Mucosa of descending colon (tissue), 3 donors: ENCODE results near the gene CRPPA. TPM values are rescaled to one million over a fixed set of nuclear protein-coding genes. Genes with fewer than 3 reads are reported as not detected.

Experiments
- ATAC-seq: fragments of 200-7000 bp; cut with Tn5 transposase; one replicate; pipeline ENCODE4 v1.9.1; 2020; ENCODE audit warnings: mild to moderate bottlenecking, moderate library complexity
- DNase-seq, 3 donors: peaks; one replicate each; pipeline ENCODE4 v3.0.0-alpha.2; 2020
- H3K36me3 ChIP-seq: fragments of 200-600 bp; one replicate; pipeline ENCODE4 v1.8.0; 2021; ENCODE audit warnings: low read depth, mild to moderate bottlenecking
- H3K4me1 ChIP-seq: fragments of 200-600 bp; one replicate; pipeline ENCODE4 v1.8.0; 2021; ENCODE audit warnings: low read depth, mild to moderate bottlenecking
- H3K4me3 ChIP-seq: fragments of 200-600 bp; one replicate; pipeline ENCODE4 v1.8.0; 2021; ENCODE audit warnings: mild to moderate bottlenecking
- H3K9me3 ChIP-seq: fragments of 200-600 bp; one replicate; pipeline ENCODE4 v1.8.0; 2021; ENCODE audit warnings: mild to moderate bottlenecking
- intact Hi-C, 2 donors: fragments of 100-400 bp; cut with DNase I in 1 of 2; cut with micrococcal nuclease in 1 of 2; formaldehyde crosslinking; loops; one replicate each; pipeline versions ENCODE4 v1.11.0 to v1.11.1; 2022; cut with DNase I, micrococcal nuclease
- total RNA-seq, 3 donors: library from RNA; stranded (reverse); fragmentation: NEBNext Ultra II Directional in 2 of 3; extraction: Animal tissue kit (Norgen Biotek cat#: 25700) in 2 of 3; gene quantifications; one replicate each; pipeline versions ENCODE4 v1.2.1 to v1.2.4, GENCODE V29; 2021 to 2023
- TF ChIP-seq, protein P1 (sequence below): fragments of 200-600 bp; IDR thresholded peaks from one replicate; pipeline ENCODE4 v1.8.0; 2022; ENCODE audit warnings: antibody characterized with exemption, mild to moderate bottlenecking
- donor health status: DM: no; HTN: no; CAD: no; lungs with moderate emphysema.
- donor health status: DM: no; HTN: no; CAD: no.
- donor health status: DM: no; HTN: yes; CAD: no.

The CRPPA gene
- total RNA-seq, 3 donors from 2014 or later: 2.8 to 7.2 (median 2.9) TPM

DNA sequence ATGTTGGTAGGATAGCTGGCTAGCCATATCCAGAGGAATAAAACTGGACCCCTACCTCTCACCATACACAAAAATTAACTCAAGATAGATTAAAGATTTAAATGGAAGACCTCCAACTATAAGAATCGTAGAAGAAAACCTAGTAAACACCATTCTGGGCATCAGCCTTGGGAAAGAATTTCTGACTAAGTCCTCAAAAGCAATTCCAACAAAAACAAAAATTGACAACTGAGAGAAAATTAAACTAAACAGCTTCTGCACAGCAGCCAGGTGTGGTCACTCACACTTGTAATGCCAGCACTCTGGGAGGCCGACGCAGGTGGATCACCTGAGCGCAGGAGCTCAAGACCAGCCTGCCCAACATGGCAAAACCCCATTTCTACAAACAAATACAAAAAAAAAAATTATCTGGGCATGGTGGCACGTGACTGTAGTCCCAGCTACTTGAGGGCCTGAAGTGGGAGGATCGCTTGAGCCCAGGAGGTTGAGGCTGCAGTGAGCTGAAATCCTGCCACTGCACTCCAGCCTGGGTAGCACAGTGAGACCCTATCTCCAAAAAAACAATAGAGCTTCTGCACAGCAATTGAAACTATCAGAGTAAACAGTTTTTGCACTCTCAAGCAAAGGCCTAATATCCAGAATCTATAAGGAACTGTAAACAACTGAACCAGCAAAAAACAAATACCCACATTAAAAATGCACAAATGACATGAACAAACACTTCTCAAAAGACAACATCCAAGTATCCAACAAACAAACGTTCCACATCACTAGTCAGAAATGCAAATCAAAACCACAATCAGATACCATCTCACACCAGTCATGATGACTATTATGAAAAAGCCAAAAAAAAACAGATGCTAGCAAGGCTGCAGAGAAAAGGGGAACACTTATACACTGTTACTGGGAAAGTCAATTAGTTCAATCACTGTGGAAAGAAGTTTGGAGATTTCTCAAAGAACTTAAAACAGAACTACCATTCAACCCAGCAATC, 4.8 kb downstream of the CRPPA start:
- Histone ChIP-seq H3K9me3 (no peaks in the 10 kb centered on the region), H3K4me3 (no peak overlapping the region), H3K36me3 (no peaks in the 10 kb centered on the region), H3K4me1 (peaks cover 4% of the 10 kb centered on the region)
- ATAC-seq (no peak), DNase-seq (no peak)
- intact Hi-C loops: no loop called here
- TF ChIP-seq, protein P1, sequence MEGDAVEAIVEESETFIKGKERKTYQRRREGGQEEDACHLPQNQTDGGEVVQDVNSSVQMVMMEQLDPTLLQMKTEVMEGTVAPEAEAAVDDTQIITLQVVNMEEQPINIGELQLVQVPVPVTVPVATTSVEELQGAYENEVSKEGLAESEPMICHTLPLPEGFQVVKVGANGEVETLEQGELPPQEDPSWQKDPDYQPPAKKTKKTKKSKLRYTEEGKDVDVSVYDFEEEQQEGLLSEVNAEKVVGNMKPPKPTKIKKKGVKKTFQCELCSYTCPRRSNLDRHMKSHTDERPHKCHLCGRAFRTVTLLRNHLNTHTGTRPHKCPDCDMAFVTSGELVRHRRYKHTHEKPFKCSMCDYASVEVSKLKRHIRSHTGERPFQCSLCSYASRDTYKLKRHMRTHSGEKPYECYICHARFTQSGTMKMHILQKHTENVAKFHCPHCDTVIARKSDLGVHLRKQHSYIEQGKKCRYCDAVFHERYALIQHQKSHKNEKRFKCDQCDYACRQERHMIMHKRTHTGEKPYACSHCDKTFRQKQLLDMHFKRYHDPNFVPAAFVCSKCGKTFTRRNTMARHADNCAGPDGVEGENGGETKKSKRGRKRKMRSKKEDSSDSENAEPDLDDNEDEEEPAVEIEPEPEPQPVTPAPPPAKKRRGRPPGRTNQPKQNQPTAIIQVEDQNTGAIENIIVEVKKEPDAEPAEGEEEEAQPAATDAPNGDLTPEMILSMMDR: no peak

DNA sequence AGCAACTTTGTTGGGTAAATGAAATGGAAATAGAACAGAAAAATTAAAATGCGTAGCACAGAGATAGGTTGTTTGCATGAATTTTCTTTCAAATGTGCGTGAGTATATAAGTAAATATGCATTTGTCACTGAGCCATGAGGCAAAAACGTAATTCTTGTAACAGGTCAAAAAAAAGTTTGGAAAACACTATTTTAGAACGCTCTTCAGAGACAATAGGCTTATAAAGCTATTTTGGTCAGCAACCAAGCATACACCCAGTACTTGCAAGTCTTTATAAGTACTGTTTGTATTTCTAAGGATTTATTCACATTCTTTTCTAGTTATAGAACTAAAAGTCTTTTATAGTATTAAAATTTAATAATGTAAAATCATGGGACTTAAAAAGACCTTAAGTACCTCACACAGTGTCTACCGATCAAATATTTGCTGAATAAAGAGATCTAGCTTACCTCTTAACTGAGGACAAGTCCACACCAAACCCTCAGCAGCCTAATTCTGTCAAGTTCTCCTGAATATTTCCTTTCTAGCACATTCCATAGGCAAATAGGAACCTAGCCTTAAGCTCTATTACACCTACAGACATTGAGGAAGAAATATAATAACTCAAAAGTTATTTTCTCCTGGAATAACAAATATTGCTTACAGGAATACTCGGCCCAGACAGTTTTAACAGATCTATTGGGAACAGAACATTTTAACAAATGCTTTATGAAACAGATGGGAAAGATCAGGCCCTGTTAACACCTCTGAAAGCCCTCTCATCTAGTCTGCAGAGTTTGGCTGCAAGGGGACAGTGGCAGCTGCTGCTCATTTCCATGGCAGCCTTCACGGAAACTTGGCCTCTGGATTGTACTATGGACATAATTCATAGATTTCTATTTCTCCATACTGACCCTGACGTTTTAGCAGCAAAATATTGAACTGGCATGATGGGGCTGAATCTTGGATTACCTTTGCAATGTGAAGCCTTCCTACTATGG, 8.8 kb downstream of the CRPPA start:
- TF ChIP-seq, protein P1: no peak
- no peaks in the 10 kb centered on the region for H3K4me1 ChIP-seq
- H3K4me3 ChIP-seq: no peak overlapping the region
- no peaks in the 10 kb centered on the region for H3K9me3 ChIP-seq
- intact Hi-C loops: no loop called here
- ATAC-seq (no peak), DNase-seq (no peak)
- H3K36me3 ChIP-seq: no peaks in the 10 kb centered on the region

DNA sequence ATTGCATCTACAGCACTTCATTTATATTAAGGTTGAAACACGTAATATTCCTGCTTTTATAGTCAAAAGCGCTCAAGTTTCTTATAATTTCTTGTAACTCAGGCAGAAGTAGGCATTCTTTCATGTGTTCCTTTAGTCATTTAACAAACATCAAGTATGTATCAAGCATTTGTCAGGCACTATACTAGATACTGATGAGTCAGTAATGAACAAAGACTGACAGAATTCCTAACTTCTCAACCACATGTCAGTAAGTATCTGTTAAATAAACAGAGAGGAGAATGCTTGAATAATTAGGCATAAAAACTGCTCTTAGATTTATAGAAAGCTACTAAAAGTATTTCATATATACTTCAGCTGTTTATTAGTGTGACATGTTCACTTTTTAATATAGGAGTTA, 9.9 kb downstream of the CRPPA start:
- H3K4me1 ChIP-seq: no peaks in the 10 kb centered on the region
- ATAC-seq: no peak
- H3K36me3 ChIP-seq: no peaks in the 10 kb centered on the region
- TF ChIP-seq, protein P1: no peak
- no peak overlapping the region for H3K4me3 ChIP-seq
- no peaks in the 10 kb centered on the region for H3K9me3 ChIP-seq
- intact Hi-C loops: no loop called here
- DNase-seq: no peak

DNA sequence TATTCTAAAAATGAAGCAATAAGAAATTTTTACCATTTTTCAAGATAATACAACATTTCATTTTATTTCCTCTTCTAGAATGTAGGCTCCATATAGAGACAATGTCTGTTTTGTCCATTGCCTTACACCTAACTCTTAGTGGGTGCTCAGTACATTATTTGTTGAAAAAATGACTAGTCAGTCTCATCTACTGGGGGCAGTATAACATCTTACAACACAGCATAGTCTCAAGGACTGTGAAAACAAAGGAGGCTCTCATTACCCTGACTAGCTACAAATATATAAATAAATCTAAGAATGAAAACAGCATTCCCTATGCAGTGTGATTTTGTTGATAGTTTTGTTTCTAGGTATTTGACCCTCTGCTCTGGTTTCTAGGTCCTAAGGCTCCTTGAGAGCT, 11.6 kb downstream of the CRPPA start:
- ATAC-seq (no peak), DNase-seq (no peak)
- intact Hi-C loops: no loop called here
- TF ChIP-seq, protein P1: no peak
- no peaks in the 10 kb centered on the region for H3K4me1 ChIP-seq
- no peaks in the 10 kb centered on the region for H3K36me3 ChIP-seq
- no peak overlapping the region for H3K4me3 ChIP-seq
- no peaks in the 10 kb centered on the region for H3K9me3 ChIP-seq

DNA sequence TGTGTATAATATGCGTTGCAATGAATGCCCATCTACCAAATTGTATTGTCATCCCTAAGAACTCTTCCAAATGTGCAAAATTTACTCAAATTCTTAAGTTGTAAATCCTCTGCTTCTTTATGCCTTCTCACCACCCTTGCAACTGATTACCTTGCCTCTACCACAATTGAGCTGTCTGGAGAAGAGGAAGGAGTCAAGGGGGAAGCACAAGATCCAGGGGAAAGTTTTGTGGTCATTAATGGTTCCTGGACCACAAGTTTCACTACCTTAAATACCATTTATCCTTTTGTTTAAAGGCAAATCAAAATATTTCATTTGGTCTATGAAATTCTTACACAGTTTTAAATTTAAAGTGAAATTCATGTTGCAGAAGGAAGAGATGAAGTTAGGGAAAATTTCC, 16.7 kb downstream of the CRPPA start:
- intact Hi-C loops: no loop called here
- no peak for DNase-seq
- ATAC-seq: no peak

More for the DNA sequence above, 16.7 kb downstream of the CRPPA start:
- H3K36me3 ChIP-seq: no peaks in the 10 kb centered on the region
- peaks cover 7% of the 10 kb centered on the region for H3K9me3 ChIP-seq
- no peaks in the 10 kb centered on the region for H3K4me1 ChIP-seq
- TF ChIP-seq, protein P1: no peak
- no peak overlapping the region for H3K4me3 ChIP-seq
